A549 (cell line): ENCODE data around the gene CTSV. TPM values are rescaled to one million over a fixed set of nuclear protein-coding genes. Genes with fewer than 3 reads are reported as not detected.
"Not testable (repeated sequence)": the region's sequence is repeated elsewhere in the genome, so short reads cannot be mapped to it uniquely, and the experiment has no call there.

Source experiments
- ATAC-seq, 2 experiments: fragments of 200-7000 bp in 1 of 2; fragments of >200 bp in 1 of 2; cut with Nextera tagmentation in 1 of 2; cut with Tn5 transposase in 1 of 2; 3 replicates each; pipeline versions ENCODE4 v1.8.0 to v1.9.1; 2018 to 2020; ENCODE audit warnings: mild to moderate bottlenecking in 1 of 2, moderate library complexity in 1 of 2
- CTCF ChIA-PET: fragments of 300-600 bp; sonication (Branson Sonifier 250); formaldehyde crosslinking; extraction: SDS; loops from one replicate; lab custom pipeline; 2021; ENCODE audit warnings: antibody characterized with exemption, inconsistent platforms; lab: Yijun Ruan, JAX
- POLR2A ChIA-PET: fragments of 350-600 bp; formaldehyde crosslinking; extraction: SDS; loops from one replicate; lab custom pipeline; 2021; ENCODE audit warnings: antibody characterized with exemption, inconsistent platforms; lab: Yijun Ruan, JAX
- DNase-seq, 2 experiments: peaks; one replicate each; pipeline versions ENCODE4 v3.0.0 to v3.0.0-alpha.2; 2011 to 2016; ENCODE audit warnings: low read depth in 1 of 2, low spot score in 1 of 2
- FAIRE-seq: peaks from 2 replicates; lab custom pipeline; 2011; peaks lifted over from hg19 to GRCh38; lab: Jason Lieb, UNC
- H3K27ac ChIP-seq, 2 experiments: fragments of >200 bp; sonication (Bioruptor Twin); formaldehyde crosslinking; 3 replicates each; pipeline ENCODE4 v1.5.1; 2016 to 2017
- H3K4me1 ChIP-seq: fragments of >200 bp; sonication (Bioruptor Twin); formaldehyde crosslinking; 3 replicates; pipeline ENCODE4 v1.6.1; 2016
- H3K4me2 ChIP-seq: fragments of >200 bp; sonication (Bioruptor Twin); formaldehyde crosslinking; 3 replicates; pipeline ENCODE4 v1.6.1; 2016
- H3K4me3 ChIP-seq: fragments of >200 bp; sonication (Bioruptor Twin); formaldehyde crosslinking; 3 replicates; pipeline ENCODE4 v1.5.1; 2016
- H3K9me3 ChIP-seq: fragments of >200 bp; sonication (Bioruptor Twin); formaldehyde crosslinking; 3 replicates; pipeline ENCODE4 v1.6.1; 2016
- BHLHE40 ChIP-seq: IDR thresholded peaks from 2 replicates; pipeline ENCODE4 v1.6.1; 2012; ENCODE audit warnings: low read depth, low read length, inconsistent platforms
- CEBPB ChIP-seq, 2 experiments: fragments of >200 bp in 1 of 2; sonication (Bioruptor Twin) in 1 of 2; formaldehyde crosslinking in 1 of 2; IDR thresholded peaks; 2 replicates each; pipeline ENCODE4 v1.6.1; 2012 to 2016
- CHD2 ChIP-seq: fragments of 150-350 bp; IDR thresholded peaks from 2 replicates; pipeline ENCODE4 v1.6.1; 2014; ENCODE audit warnings: low read length; ENCODE audit not compliant: partially characterized antibody
- CHD4 ChIP-seq: fragments of 200-600 bp; sonication (generic); IDR thresholded peaks from 2 replicates; pipeline ENCODE4 v1.6.1; 2016; ENCODE audit warnings: antibody characterized with exemption, mild to moderate bottlenecking, borderline replicate concordance
- CTCF ChIP-seq: fragments of >200 bp; sonication (Bioruptor Twin); formaldehyde crosslinking; IDR thresholded peaks from 3 replicates; pipeline ENCODE4 v1.5.1; 2016
- EHF ChIP-seq: fragments of 250-450 bp; sonication (Bioruptor Pico); IDR thresholded peaks from 2 replicates; pipeline ENCODE4 v1.5.0; 2020; ENCODE audit warnings: mild to moderate bottlenecking
- EHMT2 ChIP-seq: fragments of 200-600 bp; sonication (generic); IDR thresholded peaks from 2 replicates; pipeline ENCODE4 v1.6.1; 2016; ENCODE audit warnings: antibody characterized with exemption, low read depth, mild to moderate bottlenecking, moderate library complexity
- EP300 ChIP-seq, 2 experiments: fragments of >200 bp; sonication (Bioruptor Twin); formaldehyde crosslinking; IDR thresholded peaks; 2 replicates in 1 of 2; 3 replicates in 1 of 2; pipeline ENCODE4 v1.6.1; 2016 to 2017
- GATA3 ChIP-seq: IDR thresholded peaks from 2 replicates; pipeline ENCODE4 v1.6.1; 2012; ENCODE audit warnings: borderline replicate concordance
- HES2 ChIP-seq: fragments of >200 bp; sonication (Bioruptor Twin); formaldehyde crosslinking; IDR thresholded peaks from 2 replicates; pipeline ENCODE4 v1.6.1; 2016
- HEYL ChIP-seq: fragments of 250-450 bp; sonication (Bioruptor Pico); IDR thresholded peaks from 2 replicates; pipeline ENCODE4 v1.8.0; 2021; ENCODE audit warnings: mild to moderate bottlenecking, moderate library complexity
- HMGXB4 ChIP-seq: fragments of 250-450 bp; sonication (Bioruptor Pico); IDR thresholded peaks from 2 replicates; pipeline ENCODE4 v1.5.0; 2021; ENCODE audit warnings: mild to moderate bottlenecking, moderate library complexity, borderline replicate concordance
- NFE2L2 ChIP-seq: fragments of 150-350 bp; conservative IDR thresholded peaks from 2 replicates; pipeline ENCODE4 v1.6.1; 2014; ENCODE audit warnings: low read length
- NR3C1 ChIP-seq: fragments of >200 bp; sonication (Bioruptor Twin); formaldehyde crosslinking; IDR thresholded peaks from 3 replicates; pipeline ENCODE4 v1.6.1; 2017
- PHF8 ChIP-seq: fragments of 200-600 bp; sonication (generic); IDR thresholded peaks from 2 replicates; pipeline ENCODE4 v1.6.1; 2016; ENCODE audit warnings: low read depth, mild to moderate bottlenecking, antibody characterized with exemption, moderate library complexity, borderline replicate concordance
- RARB ChIP-seq: fragments of 250-450 bp; sonication (Bioruptor Pico); IDR thresholded peaks from 2 replicates; pipeline ENCODE4 v1.8.0; 2021; ENCODE audit warnings: mild to moderate bottlenecking, moderate library complexity
- REST ChIP-seq: fragments of 200-600 bp; sonication (generic); IDR thresholded peaks from 2 replicates; pipeline ENCODE4 v1.6.1; 2016; ENCODE audit warnings: antibody characterized with exemption, mild to moderate bottlenecking, moderate library complexity
- RNF2 ChIP-seq: fragments of 200-600 bp; sonication (generic); IDR thresholded peaks from 2 replicates; pipeline ENCODE4 v1.6.1; 2016; ENCODE audit warnings: low read depth, mild to moderate bottlenecking, antibody characterized with exemption, moderate library complexity, borderline replicate concordance
- TFCP2L1 ChIP-seq: fragments of 250-450 bp; sonication (Bioruptor Pico); IDR thresholded peaks from 2 replicates; pipeline ENCODE4 v1.5.0; 2021; ENCODE audit warnings: mild to moderate bottlenecking
- USF2 ChIP-seq: fragments of 450-650 bp; IDR thresholded peaks from 2 replicates; pipeline ENCODE4 v1.6.1; 2014; ENCODE audit warnings: antibody characterized with exemption
- ZC3H11A ChIP-seq: fragments of 450-650 bp; IDR thresholded peaks from 2 replicates; pipeline ENCODE4 v1.6.1; 2014; ENCODE audit warnings: antibody characterized with exemption, mild to moderate bottlenecking
- ZNF302 ChIP-seq: fragments of 250-450 bp; sonication (Bioruptor Pico); IDR thresholded peaks from 2 replicates; pipeline ENCODE4 v1.9.0; 2021; ENCODE audit warnings: inconsistent platforms, mild to moderate bottlenecking, moderate library complexity
- WGBS: methylation state at CpG from one replicate; pipeline ENCODE4 v1.1.6; 2017; ENCODE audit errors: missing lambda C conversion rate; 5-methylcytosine and 5-hydroxymethylcytosine counted together
- polyA plus RNA-seq, 4 experiments: library from polyadenylated mRNA; depleted of rRNA in 3 of 4; stranded (reverse); fragments of >200 nt; fragmentation: RNase III in 1 of 4; extraction: RNeasy Plus Mini Kit Qiagen cat#74134 plus additional on column Dnase treatment in 1 of 4; gene quantifications; 2 replicates in 3 of 4; 3 replicates in 1 of 4; pipeline ENCODE4 v1.2.3, GENCODE V29; 2011 to 2017

The CTSV gene
- polyA plus RNA-seq, 2 of the 4 experiments (the other 2 are of a cell fraction) = 13.4 to 14.9 TPM

- ChIA-PET CTCF (no interaction called here), POLR2A (no interaction called here)
- FAIRE-seq (no peak), DNase-seq (no peak), ATAC-seq (no peak)
- WGBS = 90% methylated on average over 25 of the region's 37 CpGs
- Histone ChIP-seq H3K4me2 (no peak overlapping the region), H3K4me1 (no peaks in the 10 kb centered on the region), H3K9me3 (no peaks in the 10 kb centered on the region), H3K4me3 (no peak overlapping the region), H3K27ac (no peak overlapping the region)
- TF ChIP-seq NR3C1 (no peak), PHF8 (no peak), ZC3H11A (no peak), BHLHE40 (no peak), EHMT2 (no peak), EHF (CRISPR knock-in tag) (no peak), RNF2 (no peak), HEYL (CRISPR knock-in tag) (no peak)
Measured at GRCh38 chr9:97077452-97078295, 38.7 kb upstream of the CTSV start.

- WGBS = 88% methylated on average over 30 of the region's 56 CpGs
- H3K4me2 ChIP-seq, H3K4me3 ChIP-seq, DNase-seq, POLR2A ChIA-PET, H3K9me3 ChIP-seq, ATAC-seq, FAIRE-seq, CTCF ChIA-PET, H3K27ac ChIP-seq, H3K4me1 ChIP-seq: not testable (repeated sequence)
Measured at GRCh38 chr9:97076731-97077451, 37.9 kb upstream of the CTSV start.

- CTCF ChIA-PET = no interaction called here
- no peak overlapping the region for H3K4me3 ChIP-seq
- no peak overlapping the region for H3K27ac ChIP-seq
- DNase-seq = no peak
- TF ChIP-seq ZNF302 = no peak
- TF ChIP-seq HMGXB4 = no peak
- TF ChIP-seq REST = no peak
- no peak for TF ChIP-seq HEYL (CRISPR knock-in tag)
- TF ChIP-seq CTCF = no peak
- TF ChIP-seq RNF2 = no peak
- no peak for TF ChIP-seq CEBPB (IDR thresholded peaks at IDR 0.05)
- TF ChIP-seq NFE2L2 = no peak
- no peak for TF ChIP-seq EP300 (IDR thresholded peaks at IDR 0.05)
- TF ChIP-seq HES2 = no peak
- TF ChIP-seq CHD2 = no peak
- TF ChIP-seq GATA3 = no peak
- no peak for TF ChIP-seq ZC3H11A
- TF ChIP-seq RARB = no peak
- no peak for TF ChIP-seq TFCP2L1 (CRISPR knock-in tag)
- no peak for TF ChIP-seq USF2
- no peak for TF ChIP-seq CHD4
- no peak for TF ChIP-seq EHF (CRISPR knock-in tag)
- FAIRE-seq = no peak
- POLR2A ChIA-PET = no interaction called here
- WGBS = 32% methylated on average over 7 of the region's 11 CpGs
- no peaks in the 10 kb centered on the region for H3K4me1 ChIP-seq
- no peak overlapping the region for H3K4me2 ChIP-seq
- no peak for ATAC-seq
- no peaks in the 10 kb centered on the region for H3K9me3 ChIP-seq
Measured at GRCh38 chr9:97076238-97076637, 37.3 kb upstream of the CTSV start.
